HepG2 (cell line): ENCODE measurements around the gene MICAL1. TPM values are rescaled to one million over a fixed set of nuclear protein-coding genes. Genes with fewer than 3 reads are reported as not detected.

ENCODE experiments used
- HDAC1 ChIP-seq: sonication (generic); formaldehyde crosslinking; IDR thresholded peaks from 2 replicates; pipeline ENCODE4 v1.5.1; 2020; ENCODE audit warnings: mild to moderate bottlenecking, missing genetic modification reagents
- HOXA9 ChIP-seq: sonication (generic); formaldehyde crosslinking; IDR thresholded peaks from 2 replicates; pipeline ENCODE4 v1.8.1; 2022; ENCODE audit warnings: missing genetic modification reagents, mild to moderate bottlenecking, moderate library complexity, borderline replicate concordance
- KDM5A ChIP-seq: fragments of 200-600 bp; sonication (generic); IDR thresholded peaks from 2 replicates; pipeline ENCODE4 v1.7.0; 2018; ENCODE audit warnings: antibody characterized with exemption, mild to moderate bottlenecking, low read length, borderline replicate concordance
- KLF12 ChIP-seq: sonication (generic); formaldehyde crosslinking; IDR thresholded peaks from 2 replicates; pipeline ENCODE4 v1.4.0; 2020; ENCODE audit warnings: missing genetic modification reagents, borderline replicate concordance
- NFE2L1 ChIP-seq: sonication (generic); formaldehyde crosslinking; IDR thresholded peaks from 2 replicates; pipeline ENCODE4 v1.4.0; 2020; ENCODE audit warnings: missing genetic modification reagents, mild to moderate bottlenecking, borderline replicate concordance
- NFKBIZ ChIP-seq: IDR thresholded peaks from 2 replicates; pipeline ENCODE4 v1.6.1; 2018; ENCODE audit warnings: missing genetic modification reagents, missing compliant biosample characterization
- PAXIP1 ChIP-seq: sonication (generic); formaldehyde crosslinking; conservative IDR thresholded peaks from 2 replicates; pipeline ENCODE4 v1.4.0; 2020; ENCODE audit warnings: mild to moderate bottlenecking, missing genetic modification reagents, moderate library complexity
- PRMT3 ChIP-seq: sonication (generic); formaldehyde crosslinking; IDR thresholded peaks from 2 replicates; pipeline ENCODE4 v1.8.1; 2022; ENCODE audit warnings: low read depth, mild to moderate bottlenecking, moderate library complexity, missing genetic modification reagents, borderline replicate concordance
- SALL1 ChIP-seq: sonication (generic); formaldehyde crosslinking; IDR thresholded peaks from 2 replicates; pipeline ENCODE4 v1.8.0; 2022; ENCODE audit warnings: mild to moderate bottlenecking, missing genetic modification reagents
- TAF1 ChIP-seq: sonication (generic); formaldehyde crosslinking; IDR thresholded peaks from 2 replicates; pipeline ENCODE4 v1.4.0; 2020; ENCODE audit warnings: missing genetic modification reagents
- ZBTB33 ChIP-seq: sonication (generic); formaldehyde crosslinking; IDR thresholded peaks from 2 replicates; pipeline ENCODE4 v1.4.0; 2020; ENCODE audit warnings: missing genetic modification reagents
- ZBTB38 ChIP-seq: sonication (generic); formaldehyde crosslinking; IDR thresholded peaks from 2 replicates; pipeline ENCODE4 v1.5.1; 2020; ENCODE audit warnings: mild to moderate bottlenecking, missing genetic modification reagents
- ZNF326 ChIP-seq: sonication (generic); formaldehyde crosslinking; IDR thresholded peaks from 2 replicates; pipeline ENCODE4 v1.4.0; 2020; ENCODE audit warnings: missing genetic modification reagents, borderline replicate concordance
- ZNF451 ChIP-seq: sonication (generic); formaldehyde crosslinking; IDR thresholded peaks from 2 replicates; pipeline ENCODE4 v1.5.0; 2020; ENCODE audit warnings: mild to moderate bottlenecking, missing genetic modification reagents
- ZNF468 ChIP-seq: sonication (generic); formaldehyde crosslinking; IDR thresholded peaks from 2 replicates; pipeline ENCODE4 v1.8.0; 2022; ENCODE audit warnings: mild to moderate bottlenecking, moderate library complexity, missing genetic modification reagents
- ZNF556 ChIP-seq: sonication (generic); formaldehyde crosslinking; IDR thresholded peaks from 2 replicates; pipeline ENCODE4 v1.4.0; 2020; ENCODE audit warnings: mild to moderate bottlenecking, missing genetic modification reagents, borderline replicate concordance
- ZNF577 ChIP-seq: sonication (generic); formaldehyde crosslinking; IDR thresholded peaks from 2 replicates; pipeline ENCODE4 v1.4.0; 2020; ENCODE audit warnings: mild to moderate bottlenecking, low read depth, missing genetic modification reagents, borderline replicate concordance
- ZNF777 ChIP-seq: sonication (generic); formaldehyde crosslinking; IDR thresholded peaks from 2 replicates; pipeline ENCODE4 v1.4.0; 2020; ENCODE audit warnings: missing genetic modification reagents
- ZNF816 ChIP-seq: sonication (generic); formaldehyde crosslinking; IDR thresholded peaks from 2 replicates; pipeline ENCODE4 v1.8.0; 2022; ENCODE audit warnings: missing genetic modification reagents, mild to moderate bottlenecking, borderline replicate concordance
- polyA plus RNA-seq, 8 experiments: library from polyadenylated mRNA; depleted of rRNA in 3 of 8; stranded (reverse) in 7 of 8; unstranded in 1 of 8; fragments of >200 nt; fragmentation: Illumina TruSeq in 4 of 8; extraction: Trizol in 4 of 8; gene quantifications; 2 replicates each; pipeline versions ENCODE4 v1.2.1 to v1.2.3, GENCODE V29; 2011 to 2016; ENCODE audit warnings: low read depth in 4 of 8, missing spikeins in 1 of 8, mixed read lengths in 1 of 8; ENCODE audit not compliant: insufficient read depth in 1 of 8
- total RNA-seq, 5 experiments: library from RNA; depleted of rRNA; stranded (reverse); fragments of >200 nt; fragmentation: Illumina TruSeq; extraction: Trizol; gene quantifications; 2 replicates each; pipeline ENCODE4 v1.2.3, GENCODE V29; 2016; ENCODE audit warnings: low read depth in 1 of 5
- TF ChIP-seq, protein P1 (sequence below): sonication (generic); formaldehyde crosslinking; IDR thresholded peaks from 2 replicates; pipeline ENCODE4 v1.8.1; 2023; ENCODE audit warnings: mild to moderate bottlenecking, missing genetic modification reagents, borderline replicate concordance
- TF ChIP-seq, protein P2 (sequence below): IDR thresholded peaks from 2 replicates; pipeline ENCODE4 v1.6.1; 2016; ENCODE audit warnings: missing genetic modification reagents, missing compliant biosample characterization
- TF ChIP-seq, protein P3 (sequence below): sonication (generic); formaldehyde crosslinking; conservative IDR thresholded peaks from 2 replicates; pipeline ENCODE4 v1.4.0; 2020; ENCODE audit warnings: missing genetic modification reagents

The MICAL1 gene
- total and polyA plus RNA-seq, 2 of the 13 experiments (the other 11 are each of a cell fraction or from before 2014, with no cell fraction given): 6.9 to 39.0 TPM

DNA sequence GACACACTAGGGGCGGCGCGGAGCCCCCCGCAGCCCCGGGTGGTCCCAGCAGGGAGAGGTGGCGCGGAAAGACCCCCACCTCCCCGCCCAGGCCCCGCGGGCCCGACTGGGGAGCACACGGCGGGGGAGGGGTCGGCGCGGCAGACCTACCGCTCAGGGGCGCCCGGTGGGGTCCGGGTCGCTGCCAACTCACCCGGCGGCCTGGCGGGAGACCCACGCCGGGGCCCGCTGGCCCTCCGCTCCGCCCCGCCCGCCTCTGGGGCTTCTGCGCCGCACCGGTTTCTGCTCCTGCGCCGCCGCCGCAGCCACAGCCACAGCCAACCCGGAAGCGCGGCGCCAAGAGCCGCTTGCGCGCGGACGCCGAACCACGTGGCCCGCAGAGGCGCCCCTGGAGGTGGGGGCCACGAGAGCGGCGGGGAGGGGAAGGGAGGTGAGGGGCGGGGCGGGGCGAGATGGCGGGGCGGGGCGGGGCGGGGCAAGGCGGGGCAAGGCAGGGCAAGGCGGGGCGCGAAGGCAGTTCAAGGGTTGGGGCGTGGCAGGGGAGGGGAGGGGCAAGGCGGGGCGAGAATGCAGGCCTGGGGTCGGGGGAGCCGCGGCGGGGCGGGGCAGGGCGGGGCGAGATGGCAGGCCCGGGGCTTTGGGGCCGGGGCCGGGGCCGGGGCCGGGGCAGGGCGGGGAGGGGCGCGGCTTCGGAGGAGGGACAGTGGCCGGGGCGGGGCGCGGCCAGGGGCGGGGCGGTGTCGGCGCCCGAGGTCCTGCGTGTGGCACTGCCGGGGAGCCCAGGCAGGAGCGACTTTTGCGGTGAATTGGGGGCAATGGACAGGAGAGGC is 27.5 kb upstream of the MICAL1 start, which contains the start of gene ZBTB24 (continued):
- TF ChIP-seq ZNF326 (CRISPR knock-in tag) (no peak), HOXA9 (peak; percentile 43; the same call in 1 of the 2 replicates), KDM5A (peak; percentile 54; the same call in 1 of the 2 replicates), ZNF577 (CRISPR knock-in tag) (no peak), SALL1 (CRISPR knock-in tag) (peak; percentile 64), ZNF468 (CRISPR knock-in tag) (no peak), TAF1 (CRISPR knock-in tag) (peak; percentile 48; the same call in 1 of the 2 replicates), PRMT3 (CRISPR knock-in tag) (no peak), PAXIP1 (CRISPR knock-in tag) (no peak; the same call in 1 of the 2 replicates), ZBTB38 (CRISPR knock-in tag) (0 out of 2 replicates have a peak, but pooled peaks have one; percentile 38), ZBTB33 (no peak), ZNF451 (CRISPR knock-in tag) (no peak), KLF12 (CRISPR knock-in tag) (no peak), ZNF556 (CRISPR knock-in tag) (0 out of 2 replicates have a peak, but pooled peaks have one; percentile 27), ZNF816 (CRISPR knock-in tag) (no peak), NFKBIZ (CRISPR knock-in tag) (no peak), ZNF777 (no peak), HDAC1 (peak; percentile 68; the same call in 1 of the 2 replicates), NFE2L1 (CRISPR knock-in tag) (no peak)
- TF ChIP-seq, protein P1, sequence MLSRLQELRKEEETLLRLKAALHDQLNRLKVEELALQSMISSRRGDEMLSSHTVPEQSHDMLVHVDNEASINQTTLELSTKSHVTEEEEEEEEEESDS: no peak
- TF ChIP-seq, protein P2, sequence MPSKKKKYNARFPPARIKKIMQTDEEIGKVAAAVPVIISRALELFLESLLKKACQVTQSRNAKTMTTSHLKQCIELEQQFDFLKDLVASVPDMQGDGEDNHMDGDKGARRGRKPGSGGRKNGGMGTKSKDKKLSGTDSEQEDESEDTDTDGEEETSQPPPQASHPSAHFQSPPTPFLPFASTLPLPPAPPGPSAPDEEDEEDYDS (CRISPR knock-in tag): peak; percentile 27; the same call in 1 of the 2 replicates
- TF ChIP-seq, protein P3, sequence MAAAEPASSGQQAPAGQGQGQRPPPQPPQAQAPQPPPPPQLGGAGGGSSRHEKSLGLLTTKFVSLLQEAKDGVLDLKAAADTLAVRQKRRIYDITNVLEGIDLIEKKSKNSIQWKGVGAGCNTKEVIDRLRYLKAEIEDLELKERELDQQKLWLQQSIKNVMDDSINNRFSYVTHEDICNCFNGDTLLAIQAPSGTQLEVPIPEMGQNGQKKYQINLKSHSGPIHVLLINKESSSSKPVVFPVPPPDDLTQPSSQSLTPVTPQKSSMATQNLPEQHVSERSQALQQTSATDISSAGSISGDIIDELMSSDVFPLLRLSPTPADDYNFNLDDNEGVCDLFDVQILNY (CRISPR knock-in tag): no peak
